Measurements from ENCODE around the gene SPSB2.
"Not testable (repeated sequence)": the region's sequence is repeated elsewhere in the genome, so short reads cannot be mapped to it uniquely, and the experiment has no call there.

The SPSB2 gene

GRCh38 chr12:6894321-6894720, 21.2 kb upstream of the SPSB2 start:
- no peak for TF ChIP-seq CTCF (IDR thresholded peaks at IDR 0.05; ENCODE audit: extremely low read depth, missing control alignments)
- DNase-seq (ENCODE audit: low spot score): no peak

- DNase-seq (ENCODE audit: low spot score): not testable (repeated sequence)
Observed at GRCh38 chr12:6892683-6893082, 19.6 kb upstream of the SPSB2 start.

- no peak for TF ChIP-seq CTCF (IDR thresholded peaks at IDR 0.05; ENCODE audit: extremely low read depth, missing control alignments)
- no peak for DNase-seq (ENCODE audit: low spot score)
Observed at GRCh38 chr12:6891646-6892001, 18.5 kb upstream of the SPSB2 start.

- DNase-seq (ENCODE audit: low spot score): peak; percentile 98
- TF ChIP-seq CTCF (IDR thresholded peaks at IDR 0.05; ENCODE audit: extremely low read depth, missing control alignments): peak; percentile 84
Observed at GRCh38 chr12:6890789-6891645, 17.9 kb upstream of the SPSB2 start.

GRCh38 chr12:6889775-6890573, 16.9 kb upstream of the SPSB2 start:
- not testable (repeated sequence) for DNase-seq (ENCODE audit: low spot score)

GRCh38 chr12:6888794-6889193, 15.7 kb upstream of the SPSB2 start:
- DNase-seq (ENCODE audit: low spot score): not testable (repeated sequence)

GRCh38 chr12:6888360-6888759, 15.3 kb upstream of the SPSB2 start:
- no peak for DNase-seq (ENCODE audit: low spot score)
- TF ChIP-seq CTCF (IDR thresholded peaks at IDR 0.05; ENCODE audit: extremely low read depth, missing control alignments): no peak

- TF ChIP-seq CTCF (IDR thresholded peaks at IDR 0.05; ENCODE audit: extremely low read depth, missing control alignments): no peak
- DNase-seq (ENCODE audit: low spot score): no peak
Observed at GRCh38 chr12:6887460-6887859, 14.4 kb upstream of the SPSB2 start.

- not testable (repeated sequence) for DNase-seq (ENCODE audit: low spot score)
Observed at GRCh38 chr12:6886206-6886999, 13.3 kb upstream of the SPSB2 start.
